Sigmoid colon (tissue), 4 donors: Measurements from ENCODE around the gene TRAP1.

Source experiments
- POLR2A ChIP-seq, 2 donors: fragments of 450-650 bp; IDR thresholded peaks; one replicate each; pipeline ENCODE4 v1.6.1; 2016; ENCODE audit warnings: antibody characterized with exemption in 2 of 2, mild to moderate bottlenecking in 2 of 2, moderate library complexity in 2 of 2
- POLR2AphosphoS5 ChIP-seq, 4 donors: sonication (generic); formaldehyde crosslinking; IDR thresholded peaks; one replicate each; pipeline ENCODE4 v1.6.1; 2017; ENCODE audit warnings: antibody characterized with exemption in 4 of 4
- TF ChIP-seq, protein P1 (sequence below), 4 experiments: fragments of 450-650 bp in 3 of 4; fragments of 200-600 bp in 1 of 4; IDR thresholded peaks; one replicate each; pipeline ENCODE4 v1.5.1; 2016 to 2019; ENCODE audit warnings: antibody characterized with exemption in 4 of 4, mild to moderate bottlenecking in 3 of 4, moderate library complexity in 2 of 4

DNA sequence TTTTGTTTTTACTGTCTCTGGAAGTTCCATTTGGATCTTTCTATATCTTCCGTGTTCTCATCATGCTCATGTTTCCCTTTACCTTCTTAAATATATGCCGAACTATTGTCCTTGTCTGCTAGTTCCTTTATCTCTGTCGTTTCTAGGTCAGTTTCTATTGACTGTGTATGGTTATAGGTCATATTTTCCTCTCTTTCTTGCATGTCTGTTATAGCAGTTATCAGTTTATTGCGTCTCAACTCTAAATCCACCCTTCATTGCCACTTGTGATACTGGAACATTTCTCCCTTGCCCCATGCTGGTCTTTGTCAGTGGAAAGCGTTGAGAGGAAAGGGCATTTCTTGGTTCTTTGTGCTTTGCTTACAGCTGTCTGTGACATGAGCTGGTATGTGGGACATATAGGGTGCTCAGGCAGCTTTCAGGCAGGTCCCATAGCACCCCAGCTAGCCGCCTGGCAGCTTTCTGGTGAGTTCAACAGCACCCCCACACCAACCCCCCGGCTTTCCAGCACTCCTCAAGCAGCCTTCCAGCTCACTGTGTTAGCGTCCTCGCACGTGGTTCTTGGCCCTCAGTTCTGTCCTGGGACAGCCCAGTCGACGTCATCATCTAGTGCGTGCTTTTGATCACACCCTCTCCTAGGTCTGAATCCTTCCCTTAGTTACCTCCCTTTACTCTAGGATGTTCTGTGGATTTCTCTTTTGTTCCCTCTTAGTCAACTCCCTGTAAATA, 78.2 kb downstream of the TRAP1 start:
- TF ChIP-seq, protein P1, sequence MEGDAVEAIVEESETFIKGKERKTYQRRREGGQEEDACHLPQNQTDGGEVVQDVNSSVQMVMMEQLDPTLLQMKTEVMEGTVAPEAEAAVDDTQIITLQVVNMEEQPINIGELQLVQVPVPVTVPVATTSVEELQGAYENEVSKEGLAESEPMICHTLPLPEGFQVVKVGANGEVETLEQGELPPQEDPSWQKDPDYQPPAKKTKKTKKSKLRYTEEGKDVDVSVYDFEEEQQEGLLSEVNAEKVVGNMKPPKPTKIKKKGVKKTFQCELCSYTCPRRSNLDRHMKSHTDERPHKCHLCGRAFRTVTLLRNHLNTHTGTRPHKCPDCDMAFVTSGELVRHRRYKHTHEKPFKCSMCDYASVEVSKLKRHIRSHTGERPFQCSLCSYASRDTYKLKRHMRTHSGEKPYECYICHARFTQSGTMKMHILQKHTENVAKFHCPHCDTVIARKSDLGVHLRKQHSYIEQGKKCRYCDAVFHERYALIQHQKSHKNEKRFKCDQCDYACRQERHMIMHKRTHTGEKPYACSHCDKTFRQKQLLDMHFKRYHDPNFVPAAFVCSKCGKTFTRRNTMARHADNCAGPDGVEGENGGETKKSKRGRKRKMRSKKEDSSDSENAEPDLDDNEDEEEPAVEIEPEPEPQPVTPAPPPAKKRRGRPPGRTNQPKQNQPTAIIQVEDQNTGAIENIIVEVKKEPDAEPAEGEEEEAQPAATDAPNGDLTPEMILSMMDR (IDR thresholded peaks at IDR 0.05): no peak
- TF ChIP-seq POLR2A (IDR thresholded peaks at IDR 0.05) (no peak), POLR2AphosphoS5 (IDR thresholded peaks at IDR 0.05) (no peak)
